GM23338 (cell line): ENCODE results near the gene MTA3. TPM values are rescaled to one million over a fixed set of nuclear protein-coding genes. Genes with fewer than 3 reads are reported as not detected.

Experiments
- ATAC-seq: fragments of 200-7000 bp; cut with Tn5 transposase; 3 replicates; pipeline ENCODE4 v1.9.1; 2020
- DNase-seq: peaks from one replicate; pipeline ENCODE4 v3.0.0-alpha.2; 2015; ENCODE audit warnings: low spot score
- H2AFZ ChIP-seq: fragments of 200-600 bp; sonication (generic); 2 replicates; pipeline ENCODE4 v1.8.0; 2016; ENCODE audit warnings: antibody characterized with exemption, mild to moderate bottlenecking, moderate library complexity
- H3F3A ChIP-seq: fragments of 200-600 bp; sonication (generic); replicated peaks from 2 replicates; pipeline ENCODE4 v1.8.0; 2017; ENCODE audit warnings: antibody characterized with exemption, mixed run types, low read depth
- H3K27ac ChIP-seq: fragments of 200-600 bp; sonication (generic); 2 replicates; pipeline ENCODE4 v1.6.1; 2016; ENCODE audit warnings: low read depth
- H3K27me3 ChIP-seq: fragments of 200-600 bp; sonication (generic); 2 replicates; pipeline ENCODE4 v1.8.0; 2016; ENCODE audit warnings: mild to moderate bottlenecking, mixed run types, moderate library complexity; ENCODE audit not compliant: insufficient read depth
- H3K36me3 ChIP-seq: fragments of 200-600 bp; sonication (generic); 2 replicates; pipeline ENCODE4 v1.8.0; 2016; ENCODE audit warnings: mild to moderate bottlenecking; ENCODE audit not compliant: insufficient read depth
- H3K4me1 ChIP-seq: fragments of 200-600 bp; sonication (generic); 2 replicates; pipeline ENCODE4 v1.8.0; 2016; ENCODE audit warnings: mild to moderate bottlenecking, moderate library complexity; ENCODE audit not compliant: insufficient read depth
- H3K4me2 ChIP-seq: fragments of 200-600 bp; sonication (generic); 2 replicates; pipeline ENCODE4 v1.7.1; 2017; ENCODE audit warnings: mixed run types
- H3K4me3 ChIP-seq: fragments of 200-600 bp; sonication (generic); 2 replicates; pipeline ENCODE4 v1.6.1; 2016; ENCODE audit warnings: mixed run types
- H3K79me2 ChIP-seq: fragments of 200-600 bp; sonication (generic); replicated peaks from 2 replicates; pipeline ENCODE4 v1.8.0; 2017; ENCODE audit warnings: mild to moderate bottlenecking; ENCODE audit not compliant: insufficient read depth
- H3K9me2 ChIP-seq: fragments of 200-600 bp; sonication (generic); 2 replicates; pipeline ENCODE4 v1.8.0; 2017; ENCODE audit not compliant: insufficient read depth
- H4K20me1 ChIP-seq: fragments of 200-600 bp; sonication (generic); replicated peaks from 2 replicates; pipeline ENCODE4 v1.8.0; 2017; ENCODE audit warnings: mild to moderate bottlenecking; ENCODE audit not compliant: insufficient read depth
- H3K27ac Mint-ChIP-seq: 2 replicates; pipeline ENCODE4 v1.8.0; 2020; ENCODE audit warnings: inconsistent platforms, mild to moderate bottlenecking, moderate library complexity, mixed read lengths
- H3K27me3 Mint-ChIP-seq: 3 replicates; pipeline ENCODE4 v1.8.0; 2022; ENCODE audit warnings: low read depth, mild to moderate bottlenecking, moderate library complexity, mixed read lengths, inconsistent platforms; ENCODE audit not compliant: insufficient read depth, poor library complexity
- H3K36me3 Mint-ChIP-seq: 3 replicates; pipeline ENCODE4 v1.8.0; 2021; ENCODE audit warnings: low read depth, mild to moderate bottlenecking, inconsistent platforms, moderate library complexity, mixed read lengths
- H3K4me1 Mint-ChIP-seq: 3 replicates; pipeline ENCODE4 v1.8.0; 2020; ENCODE audit warnings: mild to moderate bottlenecking, inconsistent platforms, mixed read lengths
- H3K4me3 Mint-ChIP-seq: 3 replicates; pipeline ENCODE4 v1.8.0; 2021; ENCODE audit warnings: moderate library complexity, mild to moderate bottlenecking, inconsistent platforms, mixed read lengths
- H3K9me3 Mint-ChIP-seq: 3 replicates; pipeline ENCODE4 v1.8.0; 2020; ENCODE audit warnings: moderate library complexity, mild to moderate bottlenecking, inconsistent platforms, mixed read lengths
- CREB1 ChIP-seq: fragments of 250-450 bp; sonication (Bioruptor Pico); IDR thresholded peaks from 2 replicates; pipeline ENCODE4 v1.5.0; 2020; ENCODE audit warnings: low read depth, mild to moderate bottlenecking, moderate library complexity
- CTCF ChIP-seq, 2 experiments: fragments of 200-600 bp in 1 of 2; sonication (generic) in 1 of 2; conservative IDR thresholded peaks; 2 replicates each; pipeline versions ENCODE4 v1.5.1 to v1.6.1; 2016 to 2017; ENCODE audit warnings: antibody characterized with exemption in 2 of 2, low read depth in 2 of 2, mild to moderate bottlenecking in 2 of 2, moderate library complexity in 1 of 2
- ETS1 ChIP-seq: IDR thresholded peaks from 2 replicates; pipeline ENCODE4 v1.6.1; 2016; ENCODE audit warnings: antibody characterized with exemption
- EZH2 ChIP-seq: fragments of 200-600 bp; sonication (generic); IDR thresholded peaks from one replicate; pipeline ENCODE4 v1.8.0; 2017; ENCODE audit warnings: antibody characterized with exemption, mild to moderate bottlenecking, low read depth; ENCODE audit not compliant: unreplicated experiment
- NANOG ChIP-seq: IDR thresholded peaks from 2 replicates; pipeline ENCODE4 v1.6.1; 2016; ENCODE audit warnings: antibody characterized with exemption, borderline replicate concordance
- POLR2AphosphoS5 ChIP-seq: IDR thresholded peaks from 2 replicates; pipeline ENCODE4 v1.6.1; 2016; ENCODE audit warnings: antibody characterized with exemption, low read depth
- REST ChIP-seq: IDR thresholded peaks from one replicate; pipeline ENCODE4 v1.6.1; 2018; ENCODE audit warnings: antibody characterized with exemption; ENCODE audit not compliant: unreplicated experiment
- ZNF114 ChIP-seq: fragments of 250-450 bp; sonication (Bioruptor Pico); IDR thresholded peaks from 2 replicates; pipeline ENCODE4 v1.5.0; 2020; ENCODE audit warnings: mild to moderate bottlenecking, moderate library complexity
- polyA plus RNA-seq: library from polyadenylated mRNA; unstranded; fragments of >200 nt; fragmentation: Nextera tagmentation; extraction: Ambion mirVana; gene quantifications from 2 replicates; pipeline ENCODE4 v1.2.1, GENCODE V29; 2016
- total RNA-seq: library from RNA; depleted of rRNA; stranded (reverse); fragments of >200 nt; shearing (Covaris generic); gene quantifications from 2 replicates; pipeline ENCODE4 v1.2.3, GENCODE V29; 2014

Gene MTA3
- total and polyA plus RNA-seq, 2 experiments from 2014 or later = 162 to 208 TPM

- no peak for TF ChIP-seq ETS1
- TF ChIP-seq CTCF (conservative IDR thresholded peaks at IDR 0.05; ENCODE audit: low read depth in 2 of 2) = no peak
- TF ChIP-seq ZNF114 (CRISPR knock-in tag) = no peak
- no peak for TF ChIP-seq NANOG
- TF ChIP-seq POLR2AphosphoS5 = no peak
- no peak for TF ChIP-seq CREB1 (CRISPR knock-in tag)
- no peak for TF ChIP-seq EZH2
Measured at GRCh38 chr2:42744545-42745082, 176.2 kb downstream of the MTA3 start (continued).

- Histone ChIP-seq H3K4me2 (no peak overlapping the region), H3K27me3 (no peaks in the 10 kb centered on the region), H4K20me1 (no peaks in the 10 kb centered on the region), H3K79me2 (no peaks in the 10 kb centered on the region), H3K27ac (no peak overlapping the region), H3K9me2 (no peaks in the 10 kb centered on the region), H2AFZ (no peak overlapping the region), H3F3A (no peaks in the 10 kb centered on the region), H3K36me3 (no peaks in the 10 kb centered on the region), H3K4me3 (no peak overlapping the region), H3K4me1 (no peaks in the 10 kb centered on the region)
- no peak overlapping the region for H3K4me3 Mint-ChIP-seq
- TF ChIP-seq POLR2AphosphoS5 (no peak), REST (no peak)
- no peak for ATAC-seq
- no peaks in the 10 kb centered on the region for H3K4me1 Mint-ChIP-seq
- H3K36me3 Mint-ChIP-seq = peaks cover 10% of the 10 kb centered on the region; the same call in 2 of the 3 replicates
- peaks cover 3% of the 10 kb centered on the region; the same call in 1 of the 3 replicates for H3K9me3 Mint-ChIP-seq
- DNase-seq = no peak
- no peak overlapping the region for H3K27ac Mint-ChIP-seq
- peaks cover 4% of the 10 kb centered on the region for H3K27me3 Mint-ChIP-seq
Measured at GRCh38 chr2:42747422-42747821, 179.0 kb downstream of the MTA3 start.
